HepG2 (cell line): ENCODE results near the gene DTX4. TPM values are rescaled to one million over a fixed set of nuclear protein-coding genes. Genes with fewer than 3 reads are reported as not detected.
A peak's percentile ranks its signal among the peaks of the same experiment; 100 is the strongest.

Experiments
- ARNT2 ChIP-seq: sonication (generic); formaldehyde crosslinking; IDR thresholded peaks from 2 replicates; pipeline ENCODE4 v1.8.0; 2022; ENCODE audit warnings: mild to moderate bottlenecking, low read depth, missing genetic modification reagents, moderate library complexity
- BRD4 ChIP-seq: sonication (generic); formaldehyde crosslinking; IDR thresholded peaks from 2 replicates; pipeline ENCODE4 v1.4.0; 2020; ENCODE audit warnings: missing genetic modification reagents
- HDAC2 ChIP-seq: sonication (generic); formaldehyde crosslinking; IDR thresholded peaks from 2 replicates; pipeline ENCODE4 v1.4.0; 2020; ENCODE audit warnings: missing genetic modification reagents
- NCOR1 ChIP-seq: fragments of 200-600 bp; sonication (generic); IDR thresholded peaks from 2 replicates; pipeline ENCODE4 v1.7.0; 2017; ENCODE audit warnings: antibody characterized with exemption, low read length, borderline replicate concordance
- PATZ1 ChIP-seq: sonication (generic); formaldehyde crosslinking; IDR thresholded peaks from 2 replicates; pipeline ENCODE4 v1.4.0; 2020; ENCODE audit warnings: missing genetic modification reagents
- PAXIP1 ChIP-seq: sonication (generic); formaldehyde crosslinking; conservative IDR thresholded peaks from 2 replicates; pipeline ENCODE4 v1.4.0; 2020; ENCODE audit warnings: mild to moderate bottlenecking, missing genetic modification reagents, moderate library complexity
- PTBP1 ChIP-seq: fragments of 200-400 bp; formaldehyde crosslinking; IDR thresholded peaks from 2 replicates; pipeline ENCODE4 v1.6.1; 2018; ENCODE audit warnings: low read length, low read depth; ENCODE audit not compliant: poor library complexity, severe bottlenecking
- RARA ChIP-seq: IDR thresholded peaks from 2 replicates; pipeline ENCODE4 v1.6.1; 2016; ENCODE audit warnings: missing genetic modification reagents, missing compliant biosample characterization
- SALL1 ChIP-seq: sonication (generic); formaldehyde crosslinking; IDR thresholded peaks from 2 replicates; pipeline ENCODE4 v1.8.0; 2022; ENCODE audit warnings: mild to moderate bottlenecking, missing genetic modification reagents
- SIN3A ChIP-seq: IDR thresholded peaks from 2 replicates; pipeline ENCODE4 v1.6.1; 2011; ENCODE audit warnings: low read depth, mild to moderate bottlenecking, control low read depth, low read length, borderline replicate concordance
- TEAD3 ChIP-seq: optimal IDR thresholded peaks from 2 replicates; pipeline ENCODE3; 2016; ENCODE audit warnings: borderline replicate concordance
- TFAP4 ChIP-seq: sonication (generic); IDR thresholded peaks from 2 replicates; pipeline ENCODE4 v1.6.1; 2016; ENCODE audit warnings: low read depth, borderline replicate concordance
- ZBTB38 ChIP-seq: sonication (generic); formaldehyde crosslinking; IDR thresholded peaks from 2 replicates; pipeline ENCODE4 v1.5.1; 2020; ENCODE audit warnings: mild to moderate bottlenecking, missing genetic modification reagents
- ZMYM4 ChIP-seq: sonication (generic); formaldehyde crosslinking; IDR thresholded peaks from 2 replicates; pipeline ENCODE4 v1.8.1; 2023; ENCODE audit warnings: mild to moderate bottlenecking, missing genetic modification reagents
- ZNF644 ChIP-seq: IDR thresholded peaks from 2 replicates; pipeline ENCODE4 v1.6.1; 2016; ENCODE audit warnings: low read depth
- ZSCAN25 ChIP-seq: sonication (generic); formaldehyde crosslinking; IDR thresholded peaks from 2 replicates; pipeline ENCODE4 v1.8.0; 2022; ENCODE audit warnings: mild to moderate bottlenecking, missing genetic modification reagents
- polyA plus RNA-seq, 8 experiments: library from polyadenylated mRNA; depleted of rRNA in 3 of 8; stranded (reverse) in 7 of 8; unstranded in 1 of 8; fragments of >200 nt; fragmentation: Illumina TruSeq in 4 of 8; extraction: Trizol in 4 of 8; gene quantifications; 2 replicates each; pipeline versions ENCODE4 v1.2.1 to v1.2.3, GENCODE V29; 2011 to 2016; ENCODE audit warnings: low read depth in 4 of 8, missing spikeins in 1 of 8, mixed read lengths in 1 of 8; ENCODE audit not compliant: insufficient read depth in 1 of 8
- total RNA-seq, 5 experiments: library from RNA; depleted of rRNA; stranded (reverse); fragments of >200 nt; fragmentation: Illumina TruSeq; extraction: Trizol; gene quantifications; 2 replicates each; pipeline ENCODE4 v1.2.3, GENCODE V29; 2016; ENCODE audit warnings: low read depth in 1 of 5

Gene DTX4
- total and polyA plus RNA-seq, 2 of the 13 experiments (the other 11 are each of a cell fraction or from before 2014, with no cell fraction given) = 0.67 to 5.6 TPM

GRCh38 chr11:59191095-59191494 is 19.2 kb downstream of the DTX4 start (continued):
- TF ChIP-seq TFAP4 (0 out of 2 replicates have a peak, but pooled peaks have one; percentile 31), ZBTB38 (CRISPR knock-in tag) (0 out of 2 replicates have a peak, but pooled peaks have one; percentile 29), SALL1 (CRISPR knock-in tag) (peak; percentile 19; the same call in 1 of the 2 replicates), RARA (CRISPR knock-in tag) (peak; percentile 29; the same call in 1 of the 2 replicates), ZNF644 (CRISPR knock-in tag) (peak; percentile 44; the same call in 1 of the 2 replicates), SIN3A (no peak), HDAC2 (peak; percentile 27; the same call in 1 of the 2 replicates), PATZ1 (CRISPR knock-in tag) (peak; percentile 50; the same call in 1 of the 2 replicates), NCOR1 (0 out of 2 replicates have a peak, but pooled peaks have one; percentile 18), ZSCAN25 (CRISPR knock-in tag) (0 out of 2 replicates have a peak, but pooled peaks have one; percentile 35), BRD4 (no peak), TEAD3 (CRISPR knock-in tag) (peak; percentile 93), ARNT2 (CRISPR knock-in tag) (no peak), PAXIP1 (CRISPR knock-in tag) (peak; percentile 65), ZMYM4 (CRISPR knock-in tag) (no peak), PTBP1 (no peak)
